GM12878 (cell line): ENCODE data around the gene ZNG1F. TPM values are rescaled to one million over a fixed set of nuclear protein-coding genes. Genes with fewer than 3 reads are reported as not detected.
"Not testable (repeated sequence)": the region's sequence is repeated elsewhere in the genome, so short reads cannot be mapped to it uniquely, and the experiment has no call there.

Source experiments
- ATAC-seq: fragments of 200-7000 bp; cut with Tn5 transposase; 3 replicates; pipeline ENCODE4 v1.9.1; 2020; ENCODE audit warnings: mild to moderate bottlenecking, moderate library complexity
- BruUV-seq: library from RNA; stranded (reverse); fragments of 400-500 nt; replicated peaks from 2 replicates; lab custom pipeline; 2021; lab: Mats Ljungman, UMichigan
- CTCF ChIA-PET: fragments of 300-600 bp; sonication (Branson Sonifier 250); formaldehyde crosslinking; extraction: SDS; loops from one replicate; lab custom pipeline; 2021; ENCODE audit warnings: inconsistent platforms; lab: Yijun Ruan, JAX
- POLR2A ChIA-PET: fragments of 350-600 bp; formaldehyde crosslinking; extraction: SDS; loops from one replicate; lab custom pipeline; 2021; ENCODE audit warnings: inconsistent platforms; lab: Charles Lee
- RAD21 ChIA-PET: fragments of 300-600 bp; sonication (Branson Sonifier 250); formaldehyde crosslinking; loops from one replicate; lab custom pipeline; 2023; ENCODE audit warnings: antibody characterized with exemption; ENCODE audit not compliant: unreplicated experiment; lab: Charles Lee
- SMC1A ChIA-PET: fragments of 300-600 bp; sonication (Branson Sonifier 250); formaldehyde crosslinking; loops from one replicate; lab custom pipeline; 2023; ENCODE audit not compliant: unreplicated experiment, uncharacterized antibody; lab: Charles Lee
- DNase-seq: peaks from one replicate; pipeline ENCODE4 v3.0.0-alpha.2; 2011; ENCODE audit warnings: low read depth, low spot score
- FAIRE-seq: peaks from 3 replicates; lab custom pipeline; 2011; peaks lifted over from hg19 to GRCh38; lab: Jason Lieb, UNC
- H2AFZ ChIP-seq: 2 replicates; pipeline ENCODE4 v1.6.0; 2011; ENCODE audit warnings: low read depth, low read length, control low read depth; ENCODE audit not compliant: control insufficient read depth
- H3K27ac ChIP-seq: 2 replicates; pipeline ENCODE4 v1.5.1; 2011; ENCODE audit warnings: control low read depth; ENCODE audit not compliant: control insufficient read depth, insufficient read depth
- H3K27me3 ChIP-seq, 2 experiments: replicated peaks in 1 of 2; 2 replicates each; pipeline versions ENCODE4 v1.6.0 to v1.6.1; 2011; ENCODE audit warnings: low read length in 1 of 2; ENCODE audit not compliant: control insufficient read depth in 2 of 2, insufficient read depth in 2 of 2
- H3K36me3 ChIP-seq, 2 experiments: 2 replicates each; pipeline ENCODE4 v1.5.1; 2011; ENCODE audit warnings: low read length in 1 of 2; ENCODE audit not compliant: control insufficient read depth in 2 of 2, insufficient read depth in 2 of 2
- H3K4me1 ChIP-seq: 2 replicates; pipeline ENCODE4 v1.6.1; 2011; ENCODE audit warnings: mild to moderate bottlenecking, low read length, moderate library complexity, mixed read lengths; ENCODE audit not compliant: control insufficient read depth, insufficient read depth
- H3K4me2 ChIP-seq: 2 replicates; pipeline ENCODE4 v1.6.0; 2011; ENCODE audit warnings: control low read depth; ENCODE audit not compliant: control insufficient read depth, insufficient read depth
- H3K4me3 ChIP-seq: fragments of 200-600 bp; sonication (generic); 2 replicates; pipeline ENCODE4 v1.5.1; 2016
- H3K79me2 ChIP-seq: 2 replicates; pipeline ENCODE4 v1.6.0; 2011; ENCODE audit warnings: low read length; ENCODE audit not compliant: control insufficient read depth, insufficient read depth
- H3K9ac ChIP-seq: 2 replicates; pipeline ENCODE4 v1.8.0; 2011; ENCODE audit warnings: low read length, control low read depth, mixed read lengths; ENCODE audit not compliant: control insufficient read depth, insufficient read depth
- H3K9me3 ChIP-seq: replicated peaks from 3 replicates; pipeline ENCODE4 v1.5.1; 2011; ENCODE audit warnings: mild to moderate bottlenecking, low read length; ENCODE audit not compliant: control insufficient read depth, insufficient read depth
- H4K20me1 ChIP-seq: 2 replicates; pipeline ENCODE4 v1.6.0; 2011; ENCODE audit not compliant: control insufficient read depth, insufficient read depth
- HDGF ChIP-seq: fragments of 450-650 bp; IDR thresholded peaks from 2 replicates; pipeline ENCODE4 v1.6.1; 2016; ENCODE audit warnings: antibody characterized with exemption
- MLLT1 ChIP-seq: fragments of 450-650 bp; IDR thresholded peaks from 2 replicates; pipeline ENCODE4 v1.6.1; 2016; ENCODE audit warnings: mild to moderate bottlenecking
- PAX5 ChIP-seq: IDR thresholded peaks from 2 replicates; pipeline ENCODE4 v1.6.1; 2011; ENCODE audit warnings: low read depth, low read length, borderline replicate concordance
- POLR2A ChIP-seq: IDR thresholded peaks from 2 replicates; pipeline ENCODE4 v1.6.1; 2011; ENCODE audit warnings: low read depth, mild to moderate bottlenecking, low read length
- POU2F2 ChIP-seq: IDR thresholded peaks from 3 replicates; pipeline ENCODE4 v1.6.1; 2011; ENCODE audit warnings: low read depth, mild to moderate bottlenecking, low read length, borderline replicate concordance
- RFX5 ChIP-seq: IDR thresholded peaks from 2 replicates; pipeline ENCODE4 v1.6.1; 2011; ENCODE audit warnings: low read depth, low read length, improper control_type of control experiment
- WGBS: methylation state at CpG from one replicate; pipeline ENCODE4 v1.1.6; 2016; ENCODE audit warnings: low lambda C conversion rate; ENCODE audit not compliant: insufficient replicate concordance, insufficient coverage; ENCODE audit errors: missing lambda C conversion rate; 5-methylcytosine and 5-hydroxymethylcytosine counted together
- in situ Hi-C: fragments of 300-500 bp; cut with MboI; formaldehyde crosslinking; loops from 9 replicates; pipeline ENCODE4 v1.14.3; 2018; ENCODE audit warnings: mixed read lengths
- intact Hi-C: fragments of 100-400 bp; cut with micrococcal nuclease; formaldehyde crosslinking; loops from one replicate; pipeline ENCODE4 v1.14.2; 2022; ENCODE audit not compliant: unreplicated experiment
- polyA plus RNA-seq, 11 experiments: library from polyadenylated mRNA; depleted of rRNA in 4 of 11; unstranded in 6 of 11; stranded (reverse) in 5 of 11; fragments of >200 nt; fragmentation: Nextera tagmentation in 4 of 11; fragmentation: Illumina TruSeq in 1 of 11; extraction: Ambion mirVana in 4 of 11; extraction: Trizol in 1 of 11; gene quantifications; 1 replicate in 1 of 11; 2 replicates in 10 of 11; pipeline versions ENCODE4 v1.2.1 to v1.2.3, GENCODE V29; 2011 to 2016; ENCODE audit warnings: inconsistent platforms in 2 of 11, missing spikeins in 2 of 11, low read depth in 1 of 11
- total RNA-seq, 4 experiments: library from RNA; depleted of rRNA in 3 of 4; stranded (reverse); fragments of >200 nt in 3 of 4; fragmentation: Illumina TruSeq in 1 of 4; extraction: Trizol in 1 of 4; gene quantifications; 2 replicates each; pipeline versions ENCODE4 v1.2.1 to v1.2.3, GENCODE V29; 2013 to 2021

ZNG1F gene
- total and polyA plus RNA-seq, 10 of the 15 experiments (the other 5 are each of a cell fraction or from before 2014, with no cell fraction given): 11.7 to 34.6 (median 17.2) TPM

- no peak for TF ChIP-seq MLLT1
- no peak for TF ChIP-seq PAX5
- peak; percentile 97 for TF ChIP-seq HDGF
- no peak for TF ChIP-seq RFX5
- 0 out of 3 replicates have a peak, but pooled peaks have one; percentile 20 for TF ChIP-seq POU2F2
- TF ChIP-seq POLR2A: peak; percentile 60
- TF ChIP-seq, all 136 proteins: peak for 3
- Histone ChIP-seq H3K79me2 (peaks cover 5% of the 10 kb centered on the region), H3K4me2 (no peak overlapping the region), H3K36me3 (peaks cover 5 to 7% of the 10 kb centered on the region in 2 experiments; a peak in 3 of 4 replicates), H3K9me3 (no peaks in the 10 kb centered on the region; the same call in 2 of the 3 replicates), H3K4me1 (no peaks in the 10 kb centered on the region), H3K4me3 (no peak overlapping the region), H3K27ac (no peak overlapping the region), H4K20me1 (peaks cover 2% of the 10 kb centered on the region; the same call in 1 of the 2 replicates), H2AFZ (no peak overlapping the region), H3K27me3 (no peaks in the 10 kb centered on the region), H3K9ac (no peak overlapping the region)
- DNase-seq: peak; percentile 24
- peak; percentile 7 for ATAC-seq
- POLR2A ChIA-PET: no interaction called here
- RAD21 ChIA-PET: no interaction called here
- BruUV-seq: no TSS peak
- 44% methylated on average over 7 of the region's 7 CpGs for WGBS
- no peak for FAIRE-seq
- in situ Hi-C loops (no loop called here), intact Hi-C loops (no loop called here)
- SMC1A ChIA-PET: no interaction called here
- CTCF ChIA-PET: no interaction called here
Observed at GRCh38 chr9:41229408-41230401, 40.6 kb upstream of the ZNG1F start.

GRCh38 chr9:41219831-41220230, 30.7 kb upstream of the ZNG1F start:
- H3K4me1 ChIP-seq, H3K9me3 ChIP-seq, DNase-seq, POLR2A ChIA-PET, H3K4me2 ChIP-seq, SMC1A ChIA-PET, BruUV-seq, CTCF ChIA-PET, H3K4me3 ChIP-seq, H3K79me2 ChIP-seq, H3K36me3 ChIP-seq, intact Hi-C loops, H4K20me1 ChIP-seq, H3K27ac ChIP-seq, H3K9ac ChIP-seq, FAIRE-seq, H2AFZ ChIP-seq, RAD21 ChIA-PET, in situ Hi-C loops, ATAC-seq, H3K27me3 ChIP-seq: not testable (repeated sequence)
- WGBS: 88% methylated on average over 3 of the region's 4 CpGs

GRCh38 chr9:41188439-41188838, 678 bp downstream of the ZNG1F start:
- H3K36me3 ChIP-seq, ATAC-seq, POLR2A ChIA-PET, H4K20me1 ChIP-seq, in situ Hi-C loops, H3K9me3 ChIP-seq, RAD21 ChIA-PET, DNase-seq, FAIRE-seq, H3K79me2 ChIP-seq, intact Hi-C loops, SMC1A ChIA-PET, H3K4me2 ChIP-seq, H3K4me3 ChIP-seq, H3K9ac ChIP-seq, H3K4me1 ChIP-seq, H2AFZ ChIP-seq, BruUV-seq, H3K27me3 ChIP-seq, CTCF ChIA-PET, H3K27ac ChIP-seq: not testable (repeated sequence)
- WGBS: no CpG with 5 or more reads among the region's 11 CpGs
